ENCODE data around the gene PDHX.

The PDHX gene

DNA sequence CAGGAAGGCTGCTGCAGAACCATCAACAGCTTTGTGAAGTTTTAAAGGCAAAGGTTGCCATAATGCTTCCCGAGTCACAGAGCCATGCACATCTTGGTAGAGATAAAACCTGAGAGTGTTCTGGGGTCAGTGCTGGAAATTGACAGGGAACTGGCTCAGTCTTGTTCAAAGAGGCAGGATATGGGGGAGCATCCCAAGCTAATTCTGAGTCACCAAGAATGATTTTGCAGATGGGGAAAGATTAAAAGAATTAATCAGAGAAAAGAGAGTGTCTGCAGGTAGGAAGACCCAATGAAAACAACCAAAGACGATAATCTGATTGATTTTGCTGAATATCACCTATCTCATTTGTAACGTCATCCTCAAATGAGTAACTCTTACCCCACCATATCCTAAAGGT lies 122.7 kb downstream of the PDHX start:
- Histone ChIP-seq H3K4me1 (ENCODE audit: insufficient read depth, low read length) (peaks cover 9% of the 10 kb centered on the region), H2AFZ (ENCODE audit: low read depth, low read length) (no peak overlapping the region), H3K4me3 (ENCODE audit: low read depth in 1 of 2, low read length in 2 of 2) (no peak overlapping the region), H3K27ac (ENCODE audit: low read length) (no peak overlapping the region), H4K20me1 (ENCODE audit: insufficient read depth, low read length) (no peaks in the 10 kb centered on the region), H3K36me3 (ENCODE audit: insufficient read depth, low read length) (no peaks in the 10 kb centered on the region), H3K9ac (ENCODE audit: low read depth, low read length) (no peak overlapping the region), H3K4me2 (ENCODE audit: insufficient read depth, low read length) (no peak overlapping the region), H3K9me3 (ENCODE audit: insufficient read depth, low read length, severe bottlenecking) (no peaks in the 10 kb centered on the region), H3K27me3 (ENCODE audit: insufficient read depth, low read length, poor library complexity) (no peaks in the 10 kb centered on the region), H3K79me2 (ENCODE audit: insufficient read depth, low read length) (no peaks in the 10 kb centered on the region)
- TF ChIP-seq EZH2 (IDR thresholded peaks at IDR 0.05; ENCODE audit: borderline replicate concordance, low read depth, low read length, severe bottlenecking) (no peak), CTCF (IDR thresholded peaks at IDR 0.05; ENCODE audit: borderline replicate concordance, extremely low read depth, low read length, poor library complexity, severe bottlenecking) (no peak)
- ATAC-seq (ENCODE audit: insufficient read depth, low read depth) (no peak), DNase-seq (no peak)

DNA sequence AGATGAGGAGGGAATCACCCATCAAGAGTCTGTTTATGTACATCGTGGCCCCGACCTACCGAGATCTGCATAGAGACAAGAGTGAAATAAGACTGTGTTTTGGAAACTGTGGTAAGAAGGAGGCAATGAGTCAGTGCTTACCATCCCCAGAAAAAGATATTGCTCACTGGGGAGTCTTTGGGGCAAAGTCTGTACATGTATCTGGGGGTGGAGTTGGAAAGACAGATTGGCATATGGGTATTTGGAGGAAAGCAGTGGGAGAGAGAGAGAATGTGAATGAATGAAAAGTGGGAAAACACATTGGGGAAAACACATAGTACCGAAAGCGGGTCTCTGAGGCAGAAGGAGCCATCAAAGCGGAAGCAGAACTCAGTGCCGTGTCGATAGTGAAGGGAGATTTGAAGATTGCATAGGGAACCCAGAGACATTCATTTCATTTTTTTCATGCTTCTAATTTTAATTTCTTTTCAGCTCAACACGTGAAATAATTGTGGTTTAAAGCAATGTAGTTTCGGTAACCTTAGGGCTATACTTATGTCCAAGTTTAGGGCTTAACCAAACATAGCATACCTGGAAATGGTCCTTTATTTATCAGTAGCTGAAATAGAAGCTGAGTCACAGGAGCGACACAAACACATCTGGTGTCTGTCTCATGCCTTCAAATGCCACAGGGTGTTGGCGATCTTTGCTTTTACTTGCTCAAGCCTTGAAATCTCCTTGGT lies 124.0 kb downstream of the PDHX start:
- Histone ChIP-seq H3K4me3 (ENCODE audit: low read depth in 1 of 2, low read length in 2 of 2) (no peak overlapping the region), H3K9ac (ENCODE audit: low read depth, low read length) (no peak overlapping the region), H3K79me2 (ENCODE audit: insufficient read depth, low read length) (no peaks in the 10 kb centered on the region), H3K27me3 (ENCODE audit: insufficient read depth, low read length, poor library complexity) (no peaks in the 10 kb centered on the region), H3K9me3 (ENCODE audit: insufficient read depth, low read length, severe bottlenecking) (no peaks in the 10 kb centered on the region), H4K20me1 (ENCODE audit: insufficient read depth, low read length) (no peaks in the 10 kb centered on the region), H3K4me2 (ENCODE audit: insufficient read depth, low read length) (no peak overlapping the region), H3K4me1 (ENCODE audit: insufficient read depth, low read length) (peaks cover 22% of the 10 kb centered on the region), H3K36me3 (ENCODE audit: insufficient read depth, low read length) (no peaks in the 10 kb centered on the region), H3K27ac (ENCODE audit: low read length) (no peak overlapping the region), H2AFZ (ENCODE audit: low read depth, low read length) (no peak overlapping the region)
- TF ChIP-seq CTCF (IDR thresholded peaks at IDR 0.05; ENCODE audit: borderline replicate concordance, extremely low read depth, low read length, poor library complexity, severe bottlenecking) (no peak), EZH2 (IDR thresholded peaks at IDR 0.05; ENCODE audit: borderline replicate concordance, low read depth, low read length, severe bottlenecking) (no peak)
- DNase-seq: no peak
- ATAC-seq (ENCODE audit: insufficient read depth, low read depth): peak; percentile 45; the same call in 2 of the 3 replicates

DNA sequence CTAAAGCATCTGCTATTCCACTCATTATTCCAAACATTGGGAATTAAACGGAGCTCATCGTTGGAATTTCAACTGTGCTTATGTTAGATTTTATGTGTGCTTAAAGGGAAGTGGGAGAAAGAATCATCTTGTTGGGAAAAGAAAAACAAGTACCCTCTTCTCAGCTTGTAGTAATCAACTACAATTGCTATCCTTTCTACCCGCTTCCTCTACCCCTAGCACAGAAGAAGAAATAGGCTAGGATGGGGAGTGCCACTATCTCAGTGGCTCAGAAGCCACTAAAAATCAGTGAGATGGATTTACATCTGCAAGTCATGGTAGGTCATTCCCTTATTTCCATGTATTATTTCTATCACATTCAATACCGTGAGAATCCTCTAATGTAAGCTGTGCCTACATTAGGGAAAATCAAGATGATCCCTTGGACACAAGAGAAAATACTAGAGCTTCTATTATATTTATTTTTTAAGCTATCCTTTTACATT lies 124.7 kb downstream of the PDHX start:
- no peak overlapping the region for H2AFZ ChIP-seq (ENCODE audit: low read depth, low read length)
- no peaks in the 10 kb centered on the region for H3K36me3 ChIP-seq (ENCODE audit: insufficient read depth, low read length)
- H3K27me3 ChIP-seq (ENCODE audit: insufficient read depth, low read length, poor library complexity): no peaks in the 10 kb centered on the region
- H3K4me3 ChIP-seq (ENCODE audit: low read depth in 1 of 2, low read length in 2 of 2): no peak overlapping the region
- H3K79me2 ChIP-seq (ENCODE audit: insufficient read depth, low read length): no peaks in the 10 kb centered on the region
- no peak overlapping the region for H3K27ac ChIP-seq (ENCODE audit: low read length)
- H3K9ac ChIP-seq (ENCODE audit: low read depth, low read length): no peak overlapping the region
- H3K9me3 ChIP-seq (ENCODE audit: insufficient read depth, low read length, severe bottlenecking): no peaks in the 10 kb centered on the region
- H3K4me2 ChIP-seq (ENCODE audit: insufficient read depth, low read length): no peak overlapping the region
- peaks cover 22% of the 10 kb centered on the region for H3K4me1 ChIP-seq (ENCODE audit: insufficient read depth, low read length)
- TF ChIP-seq EZH2 (IDR thresholded peaks at IDR 0.05; ENCODE audit: borderline replicate concordance, low read depth, low read length, severe bottlenecking): no peak
- DNase-seq: no peak
- no peaks in the 10 kb centered on the region for H4K20me1 ChIP-seq (ENCODE audit: insufficient read depth, low read length)
- no peak for ATAC-seq (ENCODE audit: insufficient read depth, low read depth)

DNA sequence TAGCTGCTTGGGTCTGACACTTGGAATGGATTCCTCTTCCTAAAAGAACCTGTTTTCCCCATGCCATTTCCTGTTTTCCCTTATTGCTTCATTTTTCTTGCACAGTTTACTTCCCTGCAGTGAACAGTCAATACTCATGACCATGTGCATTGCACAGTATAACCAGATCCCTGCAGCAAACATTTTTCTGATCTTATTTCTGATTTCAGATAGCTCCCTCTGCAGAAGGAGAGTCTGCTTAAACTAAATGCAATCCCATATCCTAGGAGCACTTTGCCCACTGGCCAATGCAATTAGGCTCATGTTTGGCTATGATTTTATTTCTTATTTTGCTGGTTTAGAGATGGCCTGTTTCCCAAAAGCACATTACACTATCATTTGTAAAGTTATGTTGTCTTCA lies 125.8 kb downstream of the PDHX start:
- H3K4me3 ChIP-seq (ENCODE audit: low read depth in 1 of 2, low read length in 2 of 2): no peak overlapping the region
- H3K27me3 ChIP-seq (ENCODE audit: insufficient read depth, low read length, poor library complexity): no peaks in the 10 kb centered on the region
- DNase-seq (no peak), ATAC-seq (ENCODE audit: insufficient read depth, low read depth) (no peak)
- no peak for TF ChIP-seq EZH2 (IDR thresholded peaks at IDR 0.05; ENCODE audit: borderline replicate concordance, low read depth, low read length, severe bottlenecking)
- no peak for TF ChIP-seq CTCF (IDR thresholded peaks at IDR 0.05; ENCODE audit: borderline replicate concordance, extremely low read depth, low read length, poor library complexity, severe bottlenecking)
- no peaks in the 10 kb centered on the region for H4K20me1 ChIP-seq (ENCODE audit: insufficient read depth, low read length)
- H3K9ac ChIP-seq (ENCODE audit: low read depth, low read length): no peak overlapping the region
- H3K4me2 ChIP-seq (ENCODE audit: insufficient read depth, low read length): no peak overlapping the region
- H3K36me3 ChIP-seq (ENCODE audit: insufficient read depth, low read length): no peaks in the 10 kb centered on the region
- H3K9me3 ChIP-seq (ENCODE audit: insufficient read depth, low read length, severe bottlenecking): no peaks in the 10 kb centered on the region
- H3K4me1 ChIP-seq (ENCODE audit: insufficient read depth, low read length): peaks cover 30% of the 10 kb centered on the region
- H3K27ac ChIP-seq (ENCODE audit: low read length): no peak overlapping the region
- no peaks in the 10 kb centered on the region for H3K79me2 ChIP-seq (ENCODE audit: insufficient read depth, low read length)
- H2AFZ ChIP-seq (ENCODE audit: low read depth, low read length): no peak overlapping the region

Measured in DND-41 (cell line).